A673 (cell line): ENCODE results near the gene ABCA5.

ENCODE experiments used
- EZH2 ChIP-seq: fragments of 200-600 bp; sonication (generic); IDR thresholded peaks from 2 replicates; pipeline ENCODE4 v1.6.1; 2017; ENCODE audit warnings: borderline replicate concordance, low read depth, mild to moderate bottlenecking, mixed read lengths, antibody characterized with exemption, low read length; ENCODE audit not compliant: poor library complexity, severe bottlenecking
- TF ChIP-seq, protein P1 (sequence below): fragments of 300-800, 200-600 bp; sonication (generic); conservative IDR thresholded peaks from 2 replicates; pipeline ENCODE4 v1.5.1; 2017; ENCODE audit warnings: low read depth, mild to moderate bottlenecking, antibody characterized with exemption, low read length, moderate library complexity, mixed read lengths

DNA sequence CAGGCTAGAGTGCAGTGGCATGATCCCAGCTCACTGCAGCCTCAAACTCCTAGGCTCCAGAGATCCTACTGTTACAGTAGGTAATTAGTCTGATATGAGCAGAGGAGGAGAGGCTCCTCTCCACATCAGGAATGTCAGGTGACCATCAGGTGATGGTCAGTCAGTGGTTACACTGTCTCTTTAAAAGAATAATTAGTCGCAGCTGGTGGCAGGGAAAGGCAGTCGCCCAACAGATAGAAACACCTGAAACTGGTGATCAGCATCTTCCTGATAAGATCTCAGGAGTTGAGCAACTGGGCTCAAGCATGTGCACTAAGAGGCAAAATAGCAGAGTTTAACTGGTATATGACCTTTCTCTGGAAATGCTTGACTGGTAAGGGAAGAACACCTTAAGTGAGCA is 21.5 kb upstream of the ABCA5 start:
- TF ChIP-seq, protein P1, sequence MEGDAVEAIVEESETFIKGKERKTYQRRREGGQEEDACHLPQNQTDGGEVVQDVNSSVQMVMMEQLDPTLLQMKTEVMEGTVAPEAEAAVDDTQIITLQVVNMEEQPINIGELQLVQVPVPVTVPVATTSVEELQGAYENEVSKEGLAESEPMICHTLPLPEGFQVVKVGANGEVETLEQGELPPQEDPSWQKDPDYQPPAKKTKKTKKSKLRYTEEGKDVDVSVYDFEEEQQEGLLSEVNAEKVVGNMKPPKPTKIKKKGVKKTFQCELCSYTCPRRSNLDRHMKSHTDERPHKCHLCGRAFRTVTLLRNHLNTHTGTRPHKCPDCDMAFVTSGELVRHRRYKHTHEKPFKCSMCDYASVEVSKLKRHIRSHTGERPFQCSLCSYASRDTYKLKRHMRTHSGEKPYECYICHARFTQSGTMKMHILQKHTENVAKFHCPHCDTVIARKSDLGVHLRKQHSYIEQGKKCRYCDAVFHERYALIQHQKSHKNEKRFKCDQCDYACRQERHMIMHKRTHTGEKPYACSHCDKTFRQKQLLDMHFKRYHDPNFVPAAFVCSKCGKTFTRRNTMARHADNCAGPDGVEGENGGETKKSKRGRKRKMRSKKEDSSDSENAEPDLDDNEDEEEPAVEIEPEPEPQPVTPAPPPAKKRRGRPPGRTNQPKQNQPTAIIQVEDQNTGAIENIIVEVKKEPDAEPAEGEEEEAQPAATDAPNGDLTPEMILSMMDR, result no peak
- no peak for TF ChIP-seq EZH2
